Effector CD8-positive, alpha-beta T cell (primary cell): ENCODE data around the gene CBX4.
A peak's percentile ranks its signal among the peaks of the same experiment; 100 is the strongest.

Source experiments
- DNase-seq: peaks from one replicate; lab custom pipeline; 2025; lab: John Stamatoyannopoulos, UW

CBX4 gene

GRCh38 chr17:79842136-79842655 is 3.0 kb upstream of the CBX4 start:
- DNase-seq, result no peak

GRCh38 chr17:79841369-79842135 is 2.3 kb upstream of the CBX4 start:
- no peak for DNase-seq

- no peak for DNase-seq
Measured at GRCh38 chr17:79840989-79841286, 1.7 kb upstream of the CBX4 start.

GRCh38 chr17:79840269-79840988 is 1.2 kb upstream of the CBX4 start:
- no peak for DNase-seq

- DNase-seq, result peak; percentile 28
Measured at GRCh38 chr17:79838522-79839274, 542 bp downstream of the CBX4 start.

GRCh38 chr17:79837888-79838521 is 1.2 kb downstream of the CBX4 start:
- DNase-seq, result no peak

GRCh38 chr17:79836972-79837887 is 2.0 kb downstream of the CBX4 start:
- no peak for DNase-seq

GRCh38 chr17:79836510-79836971 is 2.7 kb downstream of the CBX4 start:
- no peak for DNase-seq

GRCh38 chr17:79835953-79836509 is 3.2 kb downstream of the CBX4 start:
- DNase-seq, result no peak

- no peak for DNase-seq
Measured at GRCh38 chr17:79835470-79835899, 3.8 kb downstream of the CBX4 start.

GRCh38 chr17:79834565-79835469 is 4.4 kb downstream of the CBX4 start:
- DNase-seq, result peak; percentile 37

GRCh38 chr17:79833744-79834564 is 5.3 kb downstream of the CBX4 start:
- no peak for DNase-seq

GRCh38 chr17:79833110-79833450 is 6.2 kb downstream of the CBX4 start:
- DNase-seq, result no peak

GRCh38 chr17:79832218-79833109 is 6.8 kb downstream of the CBX4 start:
- no peak for DNase-seq

GRCh38 chr17:79831265-79832217 is 7.7 kb downstream of the CBX4 start:
- DNase-seq, result no peak

GRCh38 chr17:79830763-79831264 is 8.4 kb downstream of the CBX4 start:
- DNase-seq, result no peak
